Fibroblast of lung (primary cell): ENCODE measurements around the gene ATG10. TPM values are rescaled to one million over a fixed set of nuclear protein-coding genes. Genes with fewer than 3 reads are reported as not detected.

ENCODE experiments used
- DNase-seq, 2 donors: peaks; one replicate each; pipeline versions ENCODE4 v3.0.0 to v3.0.0-alpha.2; 2010; ENCODE audit warnings: low read depth in 2 of 2
- H2AFZ ChIP-seq: 2 replicates; pipeline ENCODE4 v1.5.1; 2012; ENCODE audit warnings: low read length, control low read depth, inconsistent platforms
- H3K27ac ChIP-seq: 2 replicates; pipeline ENCODE4 v1.5.1; 2011; ENCODE audit warnings: low read length, control low read depth; ENCODE audit not compliant: insufficient read depth
- H3K27me3 ChIP-seq: 2 replicates; pipeline ENCODE4 v1.5.1; 2011; ENCODE audit warnings: mild to moderate bottlenecking, low read length; ENCODE audit not compliant: control insufficient read depth, insufficient read depth
- H3K36me3 ChIP-seq: 2 replicates; pipeline ENCODE4 v1.5.1; 2011; ENCODE audit warnings: low read length; ENCODE audit not compliant: control insufficient read depth, insufficient read depth
- H3K4me1 ChIP-seq: 2 replicates; pipeline ENCODE4 v1.5.1; 2011; ENCODE audit warnings: low read length; ENCODE audit not compliant: control insufficient read depth, insufficient read depth; ENCODE audit errors: extremely low read depth
- H3K4me2 ChIP-seq: 2 replicates; pipeline ENCODE4 v1.5.1; 2011; ENCODE audit warnings: low read length, control low read depth; ENCODE audit not compliant: insufficient read depth; ENCODE audit errors: extremely low read depth
- H3K4me3 ChIP-seq, 4 experiments: fragments of 200-600 bp in 1 of 4; sonication (generic) in 1 of 4; replicated peaks in 1 of 4; 2 replicates each; pipeline ENCODE4 v1.5.1; 2011 to 2016; ENCODE audit warnings: low read length in 4 of 4, low read depth in 3 of 4, mild to moderate bottlenecking in 3 of 4, control low read depth in 2 of 4, inconsistent platforms in 1 of 4, mixed read lengths in 1 of 4; ENCODE audit not compliant: insufficient read depth in 1 of 4; ENCODE audit errors: control extremely low read depth in 1 of 4
- H3K79me2 ChIP-seq: 2 replicates; pipeline ENCODE4 v1.5.1; 2012; ENCODE audit warnings: mild to moderate bottlenecking, low read length, inconsistent platforms; ENCODE audit not compliant: control insufficient read depth, insufficient read depth
- H3K9ac ChIP-seq: 2 replicates; pipeline ENCODE4 v1.5.1; 2011; ENCODE audit warnings: mild to moderate bottlenecking, low read length, control low read depth; ENCODE audit not compliant: insufficient read depth
- H3K9me3 ChIP-seq: 2 replicates; pipeline ENCODE4 v1.5.1; 2012; ENCODE audit warnings: low read depth, low read length; ENCODE audit not compliant: control insufficient read depth, insufficient read depth
- H4K20me1 ChIP-seq: 2 replicates; pipeline ENCODE4 v1.5.1; 2011; ENCODE audit warnings: low read length; ENCODE audit not compliant: control insufficient read depth, insufficient read depth; ENCODE audit errors: extremely low read depth
- EZH2 ChIP-seq: IDR thresholded peaks from 2 replicates; pipeline ENCODE4 v1.5.1; 2012; ENCODE audit warnings: low read length, control low read depth, mild to moderate bottlenecking; ENCODE audit errors: missing control alignments
- polyA plus RNA-seq, 2 donors: library from polyadenylated mRNA; depleted of rRNA in 1 of 2; stranded (reverse) in 1 of 2; unstranded in 1 of 2; fragments of >200 nt; gene quantifications; 2 replicates each; pipeline ENCODE4 v1.2.1, GENCODE V29; 2011 to 2012; ENCODE audit warnings: missing spikeins in 1 of 2
- total RNA-seq: library from RNA; depleted of rRNA; stranded (reverse); fragments of >200 nt; gene quantifications from 2 replicates; pipeline ENCODE4 v1.2.1, GENCODE V29; 2014
- TF ChIP-seq, protein P1 (sequence below), 2 donors: IDR thresholded peaks in 1 of 2; conservative IDR thresholded peaks in 1 of 2; 1 replicate in 1 of 2; 2 replicates in 1 of 2; pipeline ENCODE4 v1.5.1; 2011 to 2012; ENCODE audit warnings: low read length in 2 of 2, control low read depth in 1 of 2, inconsistent platforms in 1 of 2, low read depth in 1 of 2, mild to moderate bottlenecking in 1 of 2

ATG10 gene
- total and polyA plus RNA-seq, 2 donors (not counting 1 experiment from before 2014, with no cell fraction given) = 2.5 to 8.8 TPM

DNA sequence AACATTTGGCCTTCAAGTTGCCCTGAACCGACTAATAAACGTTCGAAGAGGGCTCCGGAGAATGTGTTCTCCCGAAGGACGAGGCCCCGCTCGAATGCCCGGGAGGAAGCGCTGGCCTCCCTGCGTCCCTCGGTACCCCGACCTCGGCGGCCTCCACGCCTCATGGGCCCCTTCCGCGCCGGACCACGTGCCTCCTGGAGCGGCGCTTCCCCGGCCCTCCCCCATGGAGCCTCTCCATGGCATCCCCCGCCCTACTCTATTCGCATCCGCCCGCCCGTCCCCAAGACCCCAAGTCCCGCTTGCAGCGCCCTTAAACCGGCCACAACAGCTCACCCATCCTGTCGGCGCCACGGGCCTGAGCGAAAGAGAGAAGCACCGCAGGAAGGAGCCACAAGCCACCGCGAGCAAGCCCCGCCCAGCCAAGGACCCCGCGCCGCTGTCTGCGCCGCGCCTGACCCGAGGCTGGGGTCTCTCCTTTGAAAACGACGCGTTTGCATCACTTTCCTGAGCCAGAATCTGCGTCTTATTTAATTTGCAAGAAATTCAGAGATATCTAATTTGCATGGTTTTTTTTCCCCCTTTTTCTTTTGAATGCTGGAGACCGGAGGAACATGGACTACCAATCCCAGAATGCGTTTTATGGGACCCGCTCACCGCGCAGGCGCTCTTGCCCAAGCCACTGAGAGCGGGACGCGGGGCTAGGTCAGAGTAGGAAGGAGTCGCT is 306.3 kb downstream of the ATG10 start, which contains the start of gene RPS23:
RPS23 (minus strand) TSS at position 368 of the 724 bp plus-strand sequence; CDS start at position 337, 31 bp downstream.
- no peaks in the 10 kb centered on the region for H3K9me3 ChIP-seq
- no peaks in the 10 kb centered on the region for H3K27me3 ChIP-seq
- H4K20me1 ChIP-seq = no peaks in the 10 kb centered on the region
- H3K27ac ChIP-seq = peak within 1 kb of the TSS; percentile 89
- H3K79me2 ChIP-seq = peaks cover 20% of the 10 kb centered on the region
- H3K4me1 ChIP-seq = no peaks in the 10 kb centered on the region
- peak within 1 kb of the TSS; percentile 83 for H3K4me2 ChIP-seq
- TF ChIP-seq, protein P1, sequence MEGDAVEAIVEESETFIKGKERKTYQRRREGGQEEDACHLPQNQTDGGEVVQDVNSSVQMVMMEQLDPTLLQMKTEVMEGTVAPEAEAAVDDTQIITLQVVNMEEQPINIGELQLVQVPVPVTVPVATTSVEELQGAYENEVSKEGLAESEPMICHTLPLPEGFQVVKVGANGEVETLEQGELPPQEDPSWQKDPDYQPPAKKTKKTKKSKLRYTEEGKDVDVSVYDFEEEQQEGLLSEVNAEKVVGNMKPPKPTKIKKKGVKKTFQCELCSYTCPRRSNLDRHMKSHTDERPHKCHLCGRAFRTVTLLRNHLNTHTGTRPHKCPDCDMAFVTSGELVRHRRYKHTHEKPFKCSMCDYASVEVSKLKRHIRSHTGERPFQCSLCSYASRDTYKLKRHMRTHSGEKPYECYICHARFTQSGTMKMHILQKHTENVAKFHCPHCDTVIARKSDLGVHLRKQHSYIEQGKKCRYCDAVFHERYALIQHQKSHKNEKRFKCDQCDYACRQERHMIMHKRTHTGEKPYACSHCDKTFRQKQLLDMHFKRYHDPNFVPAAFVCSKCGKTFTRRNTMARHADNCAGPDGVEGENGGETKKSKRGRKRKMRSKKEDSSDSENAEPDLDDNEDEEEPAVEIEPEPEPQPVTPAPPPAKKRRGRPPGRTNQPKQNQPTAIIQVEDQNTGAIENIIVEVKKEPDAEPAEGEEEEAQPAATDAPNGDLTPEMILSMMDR (conservative IDR thresholded peaks at IDR 0.05 in 1 of 2, IDR thresholded peaks at IDR 0.05 in 1 of 2; ENCODE audit: low read depth in 1 of 2, low read length in 2 of 2) = no peak
- no peak for TF ChIP-seq EZH2
- peak within 1 kb of the TSS; percentile 83 to 97 (median 94) for H3K4me3 ChIP-seq
- H3K9ac ChIP-seq = peak within 1 kb of the TSS; percentile 92
- DNase-seq = peak; percentile 88 to 95
- peak within 1 kb of the TSS; percentile 72 for H2AFZ ChIP-seq
- H3K36me3 ChIP-seq = peaks cover 12% of the 10 kb centered on the region

DNA sequence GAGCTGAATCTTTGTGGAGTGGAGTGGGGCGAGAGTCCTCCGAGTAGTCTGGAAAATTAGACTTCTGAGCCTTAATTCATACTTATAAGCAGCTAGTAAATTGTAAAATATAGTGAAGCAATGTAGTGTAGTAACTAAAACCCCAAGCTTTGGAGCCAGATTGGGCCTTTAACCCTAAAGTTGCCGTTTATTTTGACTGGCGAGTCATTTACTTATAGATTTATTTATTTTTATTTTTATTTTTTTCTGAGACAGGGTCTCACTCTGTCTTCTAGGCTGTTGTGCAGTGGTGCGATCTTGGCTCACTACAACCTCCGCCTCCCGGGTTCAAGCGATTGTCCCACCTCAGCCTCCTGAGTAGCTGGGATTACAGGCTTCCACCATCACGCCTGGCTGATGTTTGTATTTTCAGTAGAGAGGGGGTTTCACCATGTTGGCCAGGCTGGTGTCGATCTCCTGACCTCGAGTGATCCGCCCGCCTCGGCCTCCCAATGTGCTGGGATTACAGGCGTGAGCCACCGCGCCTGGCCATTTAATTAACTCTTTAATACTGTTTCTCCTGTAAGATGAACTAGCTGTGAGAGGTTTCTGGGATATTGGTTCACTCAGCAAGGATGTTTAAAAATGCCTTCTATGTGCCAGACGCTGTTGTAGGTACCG is 307.0 kb downstream of the ATG10 start:
- TF ChIP-seq, protein P1 (conservative IDR thresholded peaks at IDR 0.05 in 1 of 2, IDR thresholded peaks at IDR 0.05 in 1 of 2; ENCODE audit: low read depth in 1 of 2, low read length in 2 of 2) = no peak
- TF ChIP-seq EZH2 = no peak
- Histone ChIP-seq H3K27ac (peak overlapping the region; percentile 89), H3K4me1 (no peaks in the 10 kb centered on the region)

DNA sequence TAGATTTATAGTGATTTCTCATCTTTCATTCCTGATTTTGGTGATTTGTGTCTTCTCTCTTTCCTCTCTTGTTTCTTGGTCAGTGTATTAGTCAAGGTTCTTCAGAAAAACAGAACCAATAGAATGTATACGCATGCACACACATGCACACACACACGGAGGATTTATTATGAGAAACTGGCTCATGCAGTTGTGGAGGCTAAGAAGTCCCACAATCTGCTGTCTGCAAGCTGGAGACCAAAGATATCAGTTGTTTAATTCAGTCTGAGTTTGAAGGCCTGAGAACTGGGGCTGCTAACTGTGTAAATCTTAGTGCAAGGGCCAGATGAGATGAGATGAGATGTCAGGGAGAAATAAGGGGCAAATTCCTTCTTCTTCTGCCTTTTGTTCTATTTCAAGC is 312.1 kb downstream of the ATG10 start:
- Histone ChIP-seq H3K4me1 (no peaks in the 10 kb centered on the region), H3K4me3 (no peak overlapping the region), H3K27me3 (no peaks in the 10 kb centered on the region), H3K9ac (no peak overlapping the region), H3K4me2 (no peak overlapping the region), H3K9me3 (no peaks in the 10 kb centered on the region), H3K27ac (no peak overlapping the region), H3K36me3 (no peaks in the 10 kb centered on the region), H3K79me2 (no peaks in the 10 kb centered on the region), H2AFZ (no peak overlapping the region), H4K20me1 (no peaks in the 10 kb centered on the region)
- no peak for DNase-seq
- TF ChIP-seq, protein P1 (conservative IDR thresholded peaks at IDR 0.05 in 1 of 2, IDR thresholded peaks at IDR 0.05 in 1 of 2; ENCODE audit: low read depth in 1 of 2, low read length in 2 of 2) = no peak

More for the DNA sequence above, 307.0 kb downstream of the ATG10 start:
- H3K79me2 ChIP-seq = peaks cover 20% of the 10 kb centered on the region
- H3K27me3 ChIP-seq = no peaks in the 10 kb centered on the region
- H3K9me3 ChIP-seq = no peaks in the 10 kb centered on the region
- peak overlapping the region; percentile 83 to 97 (median 94) for H3K4me3 ChIP-seq
- peak overlapping the region; percentile 83 for H3K4me2 ChIP-seq
- no peaks in the 10 kb centered on the region for H4K20me1 ChIP-seq
- peaks cover 12% of the 10 kb centered on the region for H3K36me3 ChIP-seq
- no peak for DNase-seq
- peak overlapping the region; percentile 32 for H2AFZ ChIP-seq
- peak overlapping the region; percentile 92 for H3K9ac ChIP-seq
